Stomach (tissue), 4 donors: ENCODE measurements around the gene TCEAL2.

Source experiments
- CTCF ChIP-seq, 7 experiments: fragments of 450-650 bp in 4 of 7; fragments of 200-600 bp in 3 of 7; sonication (generic) in 3 of 7; IDR thresholded peaks; one replicate each; pipeline ENCODE4 v1.5.1; 2016 to 2019; ENCODE audit warnings: antibody characterized with exemption in 7 of 7, control low read depth in 2 of 7, mild to moderate bottlenecking in 1 of 7
- POLR2A ChIP-seq, 4 donors: fragments of 450-650 bp; IDR thresholded peaks; one replicate each; pipeline ENCODE4 v1.6.1; 2016; ENCODE audit warnings: antibody characterized with exemption in 4 of 4, control low read depth in 2 of 4, mild to moderate bottlenecking in 1 of 4, moderate library complexity in 1 of 4

- no peak for TF ChIP-seq CTCF (IDR thresholded peaks at IDR 0.05)
- no peak for TF ChIP-seq POLR2A (IDR thresholded peaks at IDR 0.05)
Measured at GRCh38 chrX:102085706-102086105, 39.8 kb upstream of the TCEAL2 start.
